GM12875 (cell line): ENCODE data around the gene CHPF.
A peak's percentile ranks its signal among the peaks of the same experiment; 100 is the strongest.

Experiments
- H3K4me3 ChIP-seq: one replicate; pipeline ENCODE4 v1.5.1; 2011; ENCODE audit warnings: low read depth, low read length, control low read depth
- CTCF ChIP-seq: IDR thresholded peaks from 2 replicates; pipeline ENCODE4 v1.5.1; 2011; ENCODE audit warnings: low read depth, mild to moderate bottlenecking, control low read depth, inconsistent platforms, low read length, moderate library complexity, borderline replicate concordance; ENCODE audit not compliant: insufficient read depth

CHPF gene

GRCh38 chr2:219549619-219550018 lies 6.0 kb upstream of the CHPF start:
- H3K4me3 ChIP-seq: no peak overlapping the region
- no peak for TF ChIP-seq CTCF

- TF ChIP-seq CTCF: no peak
- no peak overlapping the region for H3K4me3 ChIP-seq
These were observed 5.4 kb upstream of the CHPF start for GRCh38 chr2:219548990-219549389.

- H3K4me3 ChIP-seq: no peak overlapping the region
- TF ChIP-seq CTCF: no peak
These were observed 4.0 kb upstream of the CHPF start for GRCh38 chr2:219547621-219548020.

- H3K4me3 ChIP-seq: no peak overlapping the region
- no peak for TF ChIP-seq CTCF
These were observed 2.3 kb upstream of the CHPF start for GRCh38 chr2:219545943-219546352.

GRCh38 chr2:219545295-219545942 lies 1.8 kb upstream of the CHPF start:
- no peak for TF ChIP-seq CTCF
- no peak overlapping the region for H3K4me3 ChIP-seq

GRCh38 chr2:219544567-219544966 lies 958 bp upstream of the CHPF start:
- H3K4me3 ChIP-seq: no peak overlapping the region
- no peak for TF ChIP-seq CTCF

GRCh38 chr2:219542931-219543595 lies 546 bp downstream of the CHPF start:
- TF ChIP-seq CTCF: no peak
- peak overlapping the region; percentile 61 for H3K4me3 ChIP-seq
